ENCODE data around the gene EIF2D.

DNA sequence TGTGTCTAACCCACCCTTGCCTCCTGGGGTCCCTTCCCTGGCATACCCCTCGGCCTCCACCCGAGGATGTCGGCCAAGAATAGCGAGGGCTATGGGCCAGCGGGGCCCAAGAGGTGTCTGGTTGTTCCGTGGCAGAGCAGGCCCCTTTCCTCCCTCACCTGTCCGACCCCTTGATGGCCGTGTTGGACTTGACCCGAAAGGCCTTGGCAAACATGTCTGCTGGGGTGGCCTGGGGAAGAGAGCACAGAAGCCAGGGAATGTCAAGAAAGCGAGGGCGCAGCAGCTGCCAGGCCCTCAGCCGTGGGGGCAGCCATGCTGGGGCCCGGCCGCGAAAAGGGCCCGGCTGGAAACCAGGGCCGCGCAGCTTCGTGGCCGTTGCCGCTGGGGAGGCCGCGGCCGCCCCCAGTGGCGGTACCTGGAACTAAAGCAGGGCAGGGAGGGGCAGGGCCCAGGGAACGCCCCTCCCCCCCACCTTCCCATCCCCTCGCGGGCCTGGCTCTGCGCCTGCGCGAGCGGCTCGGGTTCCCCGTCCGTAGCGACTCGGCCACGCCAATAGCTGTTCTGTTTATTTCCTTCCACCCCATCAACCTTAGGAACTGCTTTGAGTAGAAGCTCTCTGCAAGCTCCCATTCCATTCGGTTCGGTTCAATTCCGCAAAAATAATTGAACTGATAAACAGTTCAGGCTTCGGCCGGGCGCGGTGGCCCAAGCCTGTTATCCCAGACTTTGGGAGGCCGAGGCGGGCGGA lies at the start of gene EIF2D:
- TF ChIP-seq, protein P1, sequence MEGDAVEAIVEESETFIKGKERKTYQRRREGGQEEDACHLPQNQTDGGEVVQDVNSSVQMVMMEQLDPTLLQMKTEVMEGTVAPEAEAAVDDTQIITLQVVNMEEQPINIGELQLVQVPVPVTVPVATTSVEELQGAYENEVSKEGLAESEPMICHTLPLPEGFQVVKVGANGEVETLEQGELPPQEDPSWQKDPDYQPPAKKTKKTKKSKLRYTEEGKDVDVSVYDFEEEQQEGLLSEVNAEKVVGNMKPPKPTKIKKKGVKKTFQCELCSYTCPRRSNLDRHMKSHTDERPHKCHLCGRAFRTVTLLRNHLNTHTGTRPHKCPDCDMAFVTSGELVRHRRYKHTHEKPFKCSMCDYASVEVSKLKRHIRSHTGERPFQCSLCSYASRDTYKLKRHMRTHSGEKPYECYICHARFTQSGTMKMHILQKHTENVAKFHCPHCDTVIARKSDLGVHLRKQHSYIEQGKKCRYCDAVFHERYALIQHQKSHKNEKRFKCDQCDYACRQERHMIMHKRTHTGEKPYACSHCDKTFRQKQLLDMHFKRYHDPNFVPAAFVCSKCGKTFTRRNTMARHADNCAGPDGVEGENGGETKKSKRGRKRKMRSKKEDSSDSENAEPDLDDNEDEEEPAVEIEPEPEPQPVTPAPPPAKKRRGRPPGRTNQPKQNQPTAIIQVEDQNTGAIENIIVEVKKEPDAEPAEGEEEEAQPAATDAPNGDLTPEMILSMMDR (IDR thresholded peaks at IDR 0.05): peak; percentile 96 to 99 (median 99)
- TF ChIP-seq POLR2A (IDR thresholded peaks at IDR 0.05): peak; percentile 70 to 72

All from Peyer's patch (tissue), 4 donors.